Smooth muscle cell (in vitro differentiated cells): ENCODE data around the gene CNOT4. TPM values are rescaled to one million over a fixed set of nuclear protein-coding genes. Genes with fewer than 3 reads are reported as not detected.
A peak's percentile ranks its signal among the peaks of the same experiment; 100 is the strongest.

ENCODE experiments used
- DNase-seq: peaks from one replicate; lab custom pipeline; 2025; ENCODE audit not compliant: unreplicated experiment; lab: John Stamatoyannopoulos, UW
- H2AFZ ChIP-seq: fragments of 200-600 bp; sonication (generic); 2 replicates; pipeline ENCODE4 v1.6.0; 2016; ENCODE audit warnings: antibody characterized with exemption, low read depth, mild to moderate bottlenecking
- H3F3A ChIP-seq: fragments of 200-600 bp; sonication (generic); 2 replicates; pipeline ENCODE4 v1.6.0; 2017; ENCODE audit warnings: antibody characterized with exemption, low read depth
- H3K27ac ChIP-seq: fragments of 200-600 bp; sonication (generic); 2 replicates; pipeline ENCODE4 v1.5.1; 2016; ENCODE audit warnings: low read depth, mild to moderate bottlenecking
- H3K27me3 ChIP-seq: fragments of 200-600 bp; sonication (generic); 2 replicates; pipeline ENCODE4 v1.6.1; 2016; ENCODE audit warnings: low read depth, mild to moderate bottlenecking
- H3K36me3 ChIP-seq: fragments of 200-600 bp; sonication (generic); 2 replicates; pipeline ENCODE4 v1.5.1; 2016; ENCODE audit warnings: low read depth
- H3K4me1 ChIP-seq: fragments of 200-600 bp; sonication (generic); 2 replicates; pipeline ENCODE4 v1.5.1; 2016; ENCODE audit warnings: low read depth
- H3K4me2 ChIP-seq: fragments of 200-600 bp; sonication (generic); 2 replicates; pipeline ENCODE4 v1.6.0; 2016; ENCODE audit warnings: mild to moderate bottlenecking
- H3K4me3 ChIP-seq: fragments of 200-600 bp; sonication (generic); 2 replicates; pipeline ENCODE4 v1.5.1; 2016; ENCODE audit warnings: mild to moderate bottlenecking
- H3K79me2 ChIP-seq: fragments of 200-600 bp; sonication (generic); 2 replicates; pipeline ENCODE4 v1.6.0; 2016; ENCODE audit warnings: low read depth, mild to moderate bottlenecking
- H3K9ac ChIP-seq: fragments of 200-600 bp; sonication (generic); 2 replicates; pipeline ENCODE4 v1.6.0; 2016; ENCODE audit warnings: low read depth
- H3K9me3 ChIP-seq: fragments of 200-600 bp; sonication (generic); replicated peaks from 2 replicates; pipeline ENCODE4 v1.5.1; 2016; ENCODE audit warnings: low read depth
- H4K20me1 ChIP-seq: fragments of 200-600 bp; sonication (generic); 2 replicates; pipeline ENCODE4 v1.6.0; 2016; ENCODE audit warnings: low read depth
- WGBS: methylation state at CpG from one replicate; pipeline ENCODE4 v1.1.7; 2016; ENCODE audit warnings: low lambda C conversion rate; 5-methylcytosine and 5-hydroxymethylcytosine counted together
- polyA plus RNA-seq: library from polyadenylated mRNA; unstranded; fragments of >200 nt; fragmentation: Nextera tagmentation; extraction: Ambion mirVana; gene quantifications from 2 replicates; pipeline ENCODE4 v1.2.1, GENCODE V29; 2016
- total RNA-seq: library from RNA; depleted of rRNA; stranded (reverse); fragments of >200 nt; gene quantifications from 2 replicates; pipeline ENCODE4 v1.2.3, GENCODE V29; 2014
- TF ChIP-seq, protein P1 (sequence below): fragments of 200-600 bp; sonication (generic); IDR thresholded peaks from 2 replicates; pipeline ENCODE4 v1.5.1; 2017; ENCODE audit warnings: borderline replicate concordance, mild to moderate bottlenecking, antibody characterized with exemption; ENCODE audit not compliant: insufficient read depth, poor library complexity, severe bottlenecking

CNOT4 gene
- total and polyA plus RNA-seq, 2 experiments from 2014 or later = 15.8 to 22.9 TPM

DNA sequence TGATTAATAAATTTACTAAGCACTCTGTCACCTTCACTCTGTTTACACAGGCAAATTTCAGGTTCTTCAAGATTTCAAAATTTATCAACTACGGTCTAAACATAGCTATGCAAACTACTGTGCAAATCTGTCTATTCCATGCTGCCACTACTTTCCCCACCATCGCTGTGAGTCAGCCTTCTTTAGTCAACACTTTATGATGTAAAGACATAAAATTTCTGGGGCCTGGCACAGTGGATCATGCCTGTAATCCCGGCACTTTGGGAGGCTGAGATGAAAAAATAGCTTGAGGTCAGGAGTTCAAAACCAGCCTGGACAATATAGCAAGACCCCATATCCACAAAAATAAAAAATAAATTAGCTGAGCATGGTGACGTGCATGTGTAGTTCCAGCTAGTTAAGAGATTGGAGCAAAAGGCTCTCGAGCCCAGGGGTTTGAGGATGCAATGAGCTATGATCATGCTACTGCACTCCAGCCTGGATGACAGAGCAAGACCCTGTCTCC lies 42.6 kb downstream of the CNOT4 start:
- DNase-seq = no peak
- no peaks in the 10 kb centered on the region for H3K36me3 ChIP-seq
- 79% methylated on average over 5 of the region's 5 CpGs for WGBS
- H2AFZ ChIP-seq = no peak overlapping the region
- H3K79me2 ChIP-seq = peaks cover 87% of the 10 kb centered on the region
- no peak overlapping the region for H3K4me3 ChIP-seq
- TF ChIP-seq, protein P1, sequence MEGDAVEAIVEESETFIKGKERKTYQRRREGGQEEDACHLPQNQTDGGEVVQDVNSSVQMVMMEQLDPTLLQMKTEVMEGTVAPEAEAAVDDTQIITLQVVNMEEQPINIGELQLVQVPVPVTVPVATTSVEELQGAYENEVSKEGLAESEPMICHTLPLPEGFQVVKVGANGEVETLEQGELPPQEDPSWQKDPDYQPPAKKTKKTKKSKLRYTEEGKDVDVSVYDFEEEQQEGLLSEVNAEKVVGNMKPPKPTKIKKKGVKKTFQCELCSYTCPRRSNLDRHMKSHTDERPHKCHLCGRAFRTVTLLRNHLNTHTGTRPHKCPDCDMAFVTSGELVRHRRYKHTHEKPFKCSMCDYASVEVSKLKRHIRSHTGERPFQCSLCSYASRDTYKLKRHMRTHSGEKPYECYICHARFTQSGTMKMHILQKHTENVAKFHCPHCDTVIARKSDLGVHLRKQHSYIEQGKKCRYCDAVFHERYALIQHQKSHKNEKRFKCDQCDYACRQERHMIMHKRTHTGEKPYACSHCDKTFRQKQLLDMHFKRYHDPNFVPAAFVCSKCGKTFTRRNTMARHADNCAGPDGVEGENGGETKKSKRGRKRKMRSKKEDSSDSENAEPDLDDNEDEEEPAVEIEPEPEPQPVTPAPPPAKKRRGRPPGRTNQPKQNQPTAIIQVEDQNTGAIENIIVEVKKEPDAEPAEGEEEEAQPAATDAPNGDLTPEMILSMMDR = no peak
- H4K20me1 ChIP-seq = peaks cover 93% of the 10 kb centered on the region
- H3F3A ChIP-seq = no peaks in the 10 kb centered on the region
- H3K27ac ChIP-seq = no peak overlapping the region
- H3K4me2 ChIP-seq = no peak overlapping the region
- no peaks in the 10 kb centered on the region for H3K27me3 ChIP-seq
- no peaks in the 10 kb centered on the region for H3K4me1 ChIP-seq
- H3K9me3 ChIP-seq = no peaks in the 10 kb centered on the region
- H3K9ac ChIP-seq = no peak overlapping the region

DNA sequence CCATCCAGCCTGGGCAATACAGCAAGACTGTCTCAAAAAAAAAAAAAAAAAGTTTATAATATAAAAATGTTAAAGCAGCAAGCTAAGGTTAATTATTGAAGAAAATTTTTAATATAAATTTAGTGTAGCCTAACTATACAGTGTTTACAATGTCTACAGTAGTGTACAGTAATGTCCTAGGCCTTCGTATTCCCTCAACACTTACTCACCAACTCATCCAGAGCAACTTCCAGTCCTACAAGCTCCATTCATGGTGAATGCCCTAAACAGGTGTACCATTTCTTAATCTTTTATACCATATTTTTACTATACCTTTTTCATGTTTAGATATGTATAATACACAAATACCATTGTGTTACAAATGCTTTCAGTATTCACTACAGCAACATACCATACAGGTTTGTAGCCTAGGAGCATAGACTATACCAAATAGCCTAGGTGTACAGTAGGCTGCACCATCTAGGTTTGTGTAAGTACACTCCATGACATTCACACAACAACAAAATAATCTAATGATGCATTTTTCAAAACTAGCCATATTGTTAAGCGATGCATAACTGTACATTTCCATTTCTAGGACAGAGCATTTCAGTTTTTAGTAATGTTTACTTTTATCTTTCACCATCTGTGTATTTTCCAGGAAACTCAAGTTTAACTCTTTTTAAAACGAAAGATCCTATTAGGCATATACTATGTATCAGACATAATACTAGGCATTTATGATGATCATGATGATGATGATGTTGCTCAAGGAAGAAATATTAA lies 43.3 kb downstream of the CNOT4 start:
- TF ChIP-seq, protein P1 = no peak
- no peaks in the 10 kb centered on the region for H3K4me1 ChIP-seq
- H3K9ac ChIP-seq = no peak overlapping the region
- 97% methylated on average over 3 of the region's 3 CpGs for WGBS
- no peak overlapping the region for H3K4me2 ChIP-seq
- H3K4me3 ChIP-seq = no peak overlapping the region
- H3K79me2 ChIP-seq = peaks cover 89% of the 10 kb centered on the region
- H3K9me3 ChIP-seq = no peaks in the 10 kb centered on the region
- no peaks in the 10 kb centered on the region for H3K36me3 ChIP-seq
- H3F3A ChIP-seq = no peaks in the 10 kb centered on the region
- H4K20me1 ChIP-seq = peaks cover 94% of the 10 kb centered on the region
- H2AFZ ChIP-seq = no peak overlapping the region
- H3K27me3 ChIP-seq = no peaks in the 10 kb centered on the region
- no peak for DNase-seq
- no peak overlapping the region for H3K27ac ChIP-seq

DNA sequence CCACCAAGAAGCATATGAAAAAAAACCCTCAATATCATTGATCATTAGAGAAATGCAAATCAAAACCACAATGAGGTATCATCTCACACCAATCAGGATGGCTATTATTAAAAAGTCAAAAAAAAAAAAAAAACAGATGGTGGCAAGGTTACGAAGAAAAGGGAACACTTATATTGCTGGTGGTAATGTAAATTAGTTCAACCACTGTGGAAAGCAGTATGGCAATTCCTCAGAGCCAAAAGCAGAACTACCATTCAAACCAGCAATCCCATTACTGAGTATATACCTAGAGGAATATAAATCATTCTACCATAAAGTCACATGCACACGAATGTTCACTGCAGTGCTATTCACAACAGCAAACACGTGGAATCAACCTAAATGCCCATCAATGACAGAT lies 46.0 kb downstream of the CNOT4 start:
- no peak for DNase-seq
- H3K27ac ChIP-seq = no peak overlapping the region
- no peaks in the 10 kb centered on the region for H3K36me3 ChIP-seq
- H3K4me3 ChIP-seq = no peak overlapping the region
- H3K27me3 ChIP-seq = no peaks in the 10 kb centered on the region
- H2AFZ ChIP-seq = no peak overlapping the region
- TF ChIP-seq, protein P1 = no peak
- H4K20me1 ChIP-seq = peaks cover 95% of the 10 kb centered on the region
- no peaks in the 10 kb centered on the region for H3F3A ChIP-seq
- no peak overlapping the region for H3K4me2 ChIP-seq
- WGBS = 97% methylated on average over 3 of the region's 3 CpGs
- peaks cover 19% of the 10 kb centered on the region for H3K4me1 ChIP-seq
- H3K9ac ChIP-seq = no peak overlapping the region
- H3K9me3 ChIP-seq = no peaks in the 10 kb centered on the region
- peaks cover 83% of the 10 kb centered on the region for H3K79me2 ChIP-seq

DNA sequence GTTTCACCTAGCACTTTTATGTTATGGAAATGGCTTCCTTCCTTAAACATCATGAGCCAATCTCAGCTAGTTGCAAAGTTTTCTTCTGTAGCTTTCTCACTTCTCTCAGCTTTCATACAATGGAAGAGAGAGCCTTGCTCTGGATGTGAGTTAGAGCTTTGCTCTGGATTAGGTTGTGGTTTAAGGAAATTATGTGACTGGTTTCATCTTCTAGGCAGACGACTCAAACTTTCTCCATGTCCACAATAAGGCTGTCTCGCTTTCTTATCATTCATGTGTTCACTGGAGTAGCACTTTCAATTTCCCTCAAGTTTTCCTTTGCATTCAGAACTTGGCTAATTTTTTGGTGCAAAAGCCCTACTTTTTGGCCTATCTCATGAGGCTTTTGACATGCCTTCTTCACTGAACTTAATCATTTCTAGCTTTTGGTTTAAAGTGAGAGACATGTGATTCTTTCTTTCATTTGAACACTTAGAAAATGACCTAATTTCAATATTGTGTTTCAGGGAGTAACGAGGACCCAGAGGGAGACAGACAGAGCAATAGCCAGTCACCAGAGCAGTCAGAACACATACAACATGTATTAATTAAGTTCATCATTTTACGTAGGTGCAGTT lies 49.8 kb downstream of the CNOT4 start:
- no peak overlapping the region for H3K27ac ChIP-seq
- H3K4me1 ChIP-seq = peaks cover 24% of the 10 kb centered on the region
- no peak for DNase-seq
- H3K79me2 ChIP-seq = peaks cover 87% of the 10 kb centered on the region
- H3K4me3 ChIP-seq = no peak overlapping the region
- no peak overlapping the region for H2AFZ ChIP-seq
- no peaks in the 10 kb centered on the region for H3K9me3 ChIP-seq
- H3K36me3 ChIP-seq = no peaks in the 10 kb centered on the region
- H3K9ac ChIP-seq = no peak overlapping the region
- H3K4me2 ChIP-seq = peak overlapping the region; percentile 57
- H4K20me1 ChIP-seq = peaks cover 97% of the 10 kb centered on the region
- 49% methylated on average over 4 of the region's 4 CpGs for WGBS
- TF ChIP-seq, protein P1 = no peak
- no peaks in the 10 kb centered on the region for H3F3A ChIP-seq
- no peaks in the 10 kb centered on the region for H3K27me3 ChIP-seq
